RWPE2 (cell line): Measurements from ENCODE around the gene OCIAD1.

ENCODE experiments used
- ATAC-seq: fragments of 200-7000 bp; cut with Tn5 transposase; 3 replicates; pipeline ENCODE4 v1.9.1; 2021; ENCODE audit warnings: low read depth
- DNase-seq: peaks from one replicate; pipeline ENCODE4 v3.0.0-alpha.2; 2020; ENCODE audit warnings: low spot score
- H3K27ac ChIP-seq: fragments of 450-650 bp; 2 replicates; pipeline ENCODE4 v1.5.1; 2017; ENCODE audit warnings: mild to moderate bottlenecking; ENCODE audit not compliant: poor library complexity, severe bottlenecking
- H3K27me3 ChIP-seq: fragments of 250-450 bp; sonication (Bioruptor Pico); 2 replicates; pipeline ENCODE4 v1.5.1; 2021; ENCODE audit warnings: mild to moderate bottlenecking, moderate library complexity; ENCODE audit not compliant: insufficient read depth, poor library complexity, severe bottlenecking
- H3K36me3 ChIP-seq: fragments of 250-450 bp; sonication (Bioruptor Pico); 2 replicates; pipeline ENCODE4 v1.5.1; 2020; ENCODE audit warnings: low read depth, mild to moderate bottlenecking, moderate library complexity
- H3K4me1 ChIP-seq: fragments of 250-450 bp; sonication (Bioruptor Pico); 2 replicates; pipeline ENCODE4 v1.5.1; 2021; ENCODE audit warnings: mild to moderate bottlenecking, moderate library complexity; ENCODE audit not compliant: insufficient read depth, poor library complexity, severe bottlenecking
- H3K4me3 ChIP-seq: fragments of 250-450 bp; sonication (Bioruptor Pico); 2 replicates; pipeline ENCODE4 v1.5.1; 2021; ENCODE audit warnings: mild to moderate bottlenecking, moderate library complexity; ENCODE audit not compliant: severe bottlenecking
- H3K9me3 ChIP-seq: fragments of 250-450 bp; sonication (Bioruptor Pico); 2 replicates; pipeline ENCODE4 v1.5.1; 2021; ENCODE audit warnings: mild to moderate bottlenecking, moderate library complexity; ENCODE audit not compliant: severe bottlenecking
- CTCF ChIP-seq: fragments of 450-650 bp; IDR thresholded peaks from one replicate; pipeline ENCODE4 v1.5.1; 2017; ENCODE audit warnings: mild to moderate bottlenecking, moderate library complexity; ENCODE audit not compliant: poor library complexity, severe bottlenecking

OCIAD1 gene

DNA sequence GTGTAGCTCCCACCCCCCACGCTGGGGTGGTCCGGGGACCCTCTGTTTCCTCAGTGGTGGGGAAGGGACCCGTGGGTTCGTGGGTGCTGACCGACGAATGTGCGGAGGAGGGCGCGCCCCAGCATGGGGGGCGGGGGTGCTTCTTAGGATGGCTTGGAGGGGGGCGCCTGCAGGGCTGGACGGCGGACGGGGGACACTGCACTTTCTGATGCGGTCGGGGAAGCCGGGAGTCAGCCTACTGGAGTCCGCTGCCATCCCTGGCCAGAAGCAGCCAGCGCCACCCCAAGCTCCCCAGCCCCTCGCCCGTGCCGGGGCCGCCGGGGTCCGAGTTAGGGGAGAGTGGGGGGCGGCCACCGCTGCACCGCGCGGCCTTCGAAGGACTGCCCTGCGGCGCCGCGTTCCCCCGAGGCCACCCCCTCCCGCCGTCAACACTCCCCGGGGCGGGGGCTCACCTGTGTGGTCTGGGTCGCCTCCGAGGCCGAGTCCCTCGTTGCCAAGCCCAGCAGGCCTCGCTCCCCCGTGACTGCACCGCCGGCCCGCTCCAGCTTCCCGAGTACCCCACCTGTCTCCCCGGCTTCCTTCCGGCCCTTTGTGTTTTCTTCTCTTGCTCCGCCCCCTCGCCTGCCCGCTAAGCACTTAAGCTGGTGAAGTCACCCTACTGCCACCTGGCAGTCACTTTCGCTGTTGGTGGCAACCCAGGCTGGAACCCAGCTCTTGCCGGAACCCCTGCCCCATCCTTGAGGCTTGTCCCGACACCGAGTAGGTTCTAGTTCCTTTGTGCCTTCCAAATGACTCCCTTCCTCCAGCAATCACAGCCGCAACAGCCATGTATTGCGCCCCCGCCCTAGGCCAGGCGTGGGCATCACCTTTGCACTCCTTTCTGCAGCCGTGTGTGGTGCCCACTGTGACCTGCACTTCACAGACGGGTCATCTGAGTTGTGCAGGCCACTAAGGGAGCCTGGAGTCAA, 75.6 kb downstream of the OCIAD1 start, which contains the start of gene OCIAD2:
OCIAD2 (minus strand) TSS at position 569 of the 968 bp plus-strand sequence. CDS start 2,225 bp downstream, outside the sequence.
- Histone ChIP-seq H3K27ac (peak within 1 kb of the TSS; percentile 85), H3K9me3 (no peaks in the 10 kb centered on the region), H3K27me3 (no peaks in the 10 kb centered on the region), H3K36me3 (peaks cover 37% of the 10 kb centered on the region), H3K4me3 (peak within 1 kb of the TSS; percentile 64), H3K4me1 (peaks cover 21% of the 10 kb centered on the region)
- no peak for TF ChIP-seq CTCF
- peak; percentile 70 for DNase-seq
- peak; percentile 33; the same call in 2 of the 3 replicates for ATAC-seq

GRCh38 chr4:48907706-48908477, 77.0 kb downstream of the OCIAD1 start:
- ATAC-seq (no peak), DNase-seq (no peak)
- no peak for TF ChIP-seq CTCF
- H3K27ac ChIP-seq = peak overlapping the region; percentile 85
- H3K4me1 ChIP-seq = peaks cover 28% of the 10 kb centered on the region
- peaks cover 23% of the 10 kb centered on the region for H3K36me3 ChIP-seq
- H3K27me3 ChIP-seq = no peaks in the 10 kb centered on the region
- no peak overlapping the region for H3K4me3 ChIP-seq
- no peaks in the 10 kb centered on the region for H3K9me3 ChIP-seq

GRCh38 chr4:48908687-48909086, 77.8 kb downstream of the OCIAD1 start:
- H3K36me3 ChIP-seq = peaks cover 15% of the 10 kb centered on the region

DNA sequence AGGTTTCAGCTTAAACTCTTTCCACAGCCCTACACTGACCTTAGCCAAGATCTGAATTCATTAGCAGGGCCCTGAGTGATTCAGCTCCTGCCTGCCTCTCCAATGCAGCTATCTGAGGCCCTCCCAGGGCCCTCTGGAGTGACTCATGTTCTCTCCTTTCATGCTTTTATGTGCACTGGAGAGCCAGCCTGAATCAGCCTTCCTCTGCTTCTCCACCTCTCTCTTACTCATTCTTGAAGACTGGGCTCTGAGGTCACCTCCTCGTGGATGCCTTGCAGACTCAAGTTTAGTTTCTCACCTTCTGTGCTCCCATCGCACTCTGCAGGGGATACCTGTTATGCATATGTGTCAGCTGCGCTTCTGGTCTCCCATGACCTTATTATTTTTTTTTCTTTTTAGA, 78.8 kb downstream of the OCIAD1 start:
- Histone ChIP-seq H3K4me1 (peaks cover 40% of the 10 kb centered on the region), H3K9me3 (no peaks in the 10 kb centered on the region), H3K36me3 (peaks cover 5% of the 10 kb centered on the region), H3K4me3 (no peak overlapping the region), H3K27me3 (no peaks in the 10 kb centered on the region), H3K27ac (peak overlapping the region; percentile 85)
- TF ChIP-seq CTCF = peak; percentile 9
- ATAC-seq = peak; percentile 95
- peak; percentile 94 for DNase-seq

More at GRCh38 chr4:48908687-48909086, 77.8 kb downstream of the OCIAD1 start:
- no peak for TF ChIP-seq CTCF
- H3K27ac ChIP-seq = peak overlapping the region; percentile 85
- DNase-seq (no peak), ATAC-seq (no peak)
- no peaks in the 10 kb centered on the region for H3K9me3 ChIP-seq
- no peaks in the 10 kb centered on the region for H3K27me3 ChIP-seq
- no peak overlapping the region for H3K4me3 ChIP-seq
- peaks cover 32% of the 10 kb centered on the region for H3K4me1 ChIP-seq
